KOPT-K1 (cell line): ENCODE measurements around the gene F12.

Source experiments
- H3K27ac ChIP-seq: fragments of 200-600 bp; sonication (generic); 2 replicates; pipeline ENCODE4 v1.5.1; 2016; ENCODE audit warnings: antibody characterized with exemption, mild to moderate bottlenecking, low read depth, low read length; ENCODE audit not compliant: poor library complexity, severe bottlenecking
- H3K36me3 ChIP-seq: fragments of 200-600 bp; sonication (generic); 2 replicates; pipeline ENCODE4 v1.5.1; 2017; ENCODE audit warnings: antibody characterized with exemption, mild to moderate bottlenecking, low read length, moderate library complexity; ENCODE audit not compliant: insufficient read depth
- H3K9me3 ChIP-seq: fragments of 200-600 bp; sonication (generic); 2 replicates; pipeline ENCODE4 v1.5.1; 2017; ENCODE audit warnings: antibody characterized with exemption, low read length, mild to moderate bottlenecking; ENCODE audit not compliant: insufficient read depth, poor library complexity, severe bottlenecking

F12 gene

DNA sequence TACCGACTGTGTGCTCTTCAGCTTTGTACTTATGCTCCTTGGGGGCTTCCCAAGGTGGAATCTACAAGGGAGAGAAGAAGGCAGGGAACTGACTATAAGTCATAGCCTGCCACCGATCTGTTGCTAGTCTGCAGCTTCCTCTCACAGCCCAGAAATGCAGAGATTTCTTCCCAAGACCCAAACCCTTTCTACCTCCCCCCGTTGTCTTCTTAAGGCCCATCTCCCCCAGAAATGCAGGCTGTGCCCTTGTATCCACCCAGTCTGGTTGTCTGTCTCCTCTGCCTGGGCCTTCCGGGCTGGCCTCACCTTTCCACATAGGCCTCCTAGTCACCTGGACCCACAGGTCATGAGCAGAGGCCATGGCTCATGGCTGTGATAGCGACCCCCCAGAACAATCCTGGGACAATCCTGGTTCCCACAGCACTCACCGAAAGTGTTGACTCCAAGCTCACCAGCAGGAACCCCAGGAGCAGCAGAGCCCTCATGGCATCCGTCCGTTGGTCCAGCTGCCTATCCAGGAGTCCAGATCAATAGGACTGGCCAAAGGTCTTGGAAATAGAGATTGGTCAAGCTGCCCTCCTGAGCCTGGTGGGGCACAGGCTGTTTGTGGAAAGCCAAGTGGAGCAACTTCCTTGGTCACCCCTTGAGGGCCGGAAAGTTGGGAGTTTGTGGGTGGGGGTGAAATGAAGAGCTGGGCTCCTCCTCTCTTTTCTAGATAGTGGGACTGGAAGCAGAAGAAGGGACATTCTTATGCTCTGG is at the start of gene F12:
Gene F12 (minus strand): TSS at position 522 of the 759 bp plus-strand sequence. CDS start 37 bp downstream, at position 485.
- no peaks in the 10 kb centered on the region for H3K9me3 ChIP-seq
- H3K27ac ChIP-seq: no peak within 1 kb of the TSS

DNA sequence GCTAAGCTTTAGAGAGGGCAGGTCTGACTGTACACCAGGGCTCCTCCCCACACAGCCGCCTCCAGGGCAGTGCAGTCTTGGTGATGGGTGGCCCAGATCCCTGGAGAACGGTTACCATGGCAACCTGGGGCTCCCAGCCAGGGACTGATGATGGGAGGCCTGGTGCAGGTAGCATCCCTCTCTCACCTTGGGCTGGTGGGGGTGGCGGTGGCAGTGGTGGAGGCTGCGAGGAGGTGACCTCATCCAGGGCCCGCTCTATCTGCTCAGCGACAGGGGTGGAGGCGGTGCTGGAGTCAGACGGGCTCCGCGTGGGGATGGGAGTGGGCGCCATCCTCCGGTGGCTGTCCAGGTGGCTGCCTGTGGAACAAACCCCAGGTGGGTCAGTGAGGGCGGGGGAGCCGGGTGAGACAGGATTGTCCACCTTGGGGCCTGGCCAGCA is 49.6 kb upstream of the F12 start:
- no peaks in the 10 kb centered on the region for H3K9me3 ChIP-seq
- no peak overlapping the region for H3K27ac ChIP-seq
- peaks cover 42% of the 10 kb centered on the region for H3K36me3 ChIP-seq

More for the DNA sequence above, at the start of gene F12:
- H3K36me3 ChIP-seq: no peaks in the 10 kb centered on the region

DNA sequence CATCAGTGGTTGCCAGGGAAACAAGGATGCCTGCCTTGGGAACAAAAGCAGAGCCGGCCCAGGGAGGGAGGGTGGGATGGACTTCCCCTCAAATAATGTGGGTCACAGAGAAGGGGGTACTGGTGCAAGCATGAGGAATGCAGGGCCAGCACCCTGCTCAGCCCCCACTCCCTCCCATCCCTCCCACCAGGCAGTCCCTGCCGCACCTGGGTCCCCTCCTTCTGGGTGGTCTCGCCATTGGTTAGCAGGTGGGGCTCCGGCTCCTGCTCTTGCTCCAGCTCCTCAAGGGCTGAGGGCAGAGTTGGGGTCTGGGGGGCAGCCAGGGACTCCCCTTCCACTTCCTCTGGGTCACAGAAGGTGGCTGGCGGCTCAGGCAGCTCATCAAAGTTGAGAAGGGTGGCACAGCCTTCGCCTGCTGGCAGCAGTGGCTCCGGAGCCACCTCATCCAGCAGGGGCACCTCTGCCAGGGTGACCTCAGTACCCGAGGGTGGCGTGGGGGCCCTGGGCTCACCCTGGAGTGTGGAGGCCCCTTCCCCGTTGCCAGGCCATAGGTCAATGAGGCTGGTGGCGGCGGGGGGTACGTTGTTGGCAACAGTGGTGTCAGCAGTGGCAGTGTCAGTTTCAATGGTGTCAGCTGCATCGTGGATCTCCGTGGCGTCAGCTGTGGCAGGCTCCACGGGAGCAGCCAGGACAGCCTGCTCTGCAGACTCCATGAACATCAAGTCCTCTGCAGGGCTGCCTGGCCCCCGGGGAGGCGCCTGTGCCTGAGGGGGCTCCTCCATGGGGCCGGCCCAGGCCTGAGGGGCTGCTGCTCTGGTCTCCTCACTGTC is 48.7 kb upstream of the F12 start:
- no peaks in the 10 kb centered on the region for H3K9me3 ChIP-seq
- H3K36me3 ChIP-seq: peaks cover 37% of the 10 kb centered on the region
- H3K27ac ChIP-seq: no peak overlapping the region

DNA sequence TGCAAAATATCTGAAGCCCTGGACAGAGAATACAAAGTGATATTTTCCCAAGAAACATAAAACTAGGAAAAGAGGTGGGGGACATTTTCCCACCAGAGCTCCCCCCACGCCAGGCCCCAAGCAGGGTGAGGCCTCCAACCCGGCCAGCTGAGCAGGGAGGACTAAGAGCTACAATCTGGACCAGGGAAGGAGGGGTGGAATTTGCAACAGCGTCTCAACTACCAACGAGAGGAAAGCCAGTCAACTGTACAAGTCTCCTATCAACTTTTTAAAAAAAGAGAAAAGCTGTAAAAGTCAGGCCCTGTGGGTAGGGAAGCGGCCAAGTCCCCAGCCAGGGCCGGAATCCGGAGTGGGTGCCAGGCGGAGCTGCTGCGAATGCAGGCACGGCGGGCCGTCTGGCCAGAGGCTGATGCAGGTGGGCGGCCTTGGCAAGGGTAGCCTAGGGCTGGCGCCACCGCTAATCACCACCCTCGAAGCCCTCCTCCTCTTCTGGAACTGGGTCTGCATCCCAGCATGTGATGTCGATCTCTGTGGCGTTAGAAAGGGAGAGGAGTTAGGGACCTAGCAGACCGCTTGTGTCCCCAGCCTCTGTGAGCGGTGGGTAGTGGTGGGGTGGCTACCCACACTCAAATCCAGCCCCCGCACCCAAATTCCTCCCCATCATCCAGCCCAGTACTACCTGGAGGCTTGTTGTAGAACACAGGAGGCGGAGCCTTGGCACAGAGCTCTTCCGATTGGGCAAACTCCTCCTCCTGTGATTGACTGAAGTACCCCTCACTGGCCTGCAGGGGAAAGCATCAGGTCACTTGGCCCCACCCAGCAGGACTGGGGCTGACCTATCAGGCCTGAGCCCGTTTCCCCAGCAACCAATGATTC is 47.9 kb upstream of the F12 start:
- Histone ChIP-seq H3K36me3 (peaks cover 36% of the 10 kb centered on the region), H3K9me3 (no peaks in the 10 kb centered on the region), H3K27ac (no peak overlapping the region)

DNA sequence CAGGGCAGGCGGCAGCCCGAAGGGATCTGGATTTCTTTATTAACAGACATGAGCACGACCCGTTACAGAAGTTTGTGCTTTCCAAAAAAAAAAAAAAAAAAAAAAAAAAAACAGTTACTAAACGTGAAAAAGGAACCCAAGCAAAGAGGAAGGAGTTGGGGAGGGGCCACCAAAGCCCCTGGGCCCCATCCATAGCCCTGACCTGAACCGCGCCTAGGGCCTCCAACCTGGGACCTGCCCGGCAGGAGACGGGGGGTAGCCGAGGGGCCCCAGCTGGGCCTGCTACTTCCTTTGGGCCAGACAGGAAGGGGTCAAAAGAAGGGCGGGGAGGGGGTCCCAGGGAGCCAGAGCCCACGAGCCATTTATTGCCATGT is 47.2 kb upstream of the F12 start:
- Histone ChIP-seq H3K27ac (no peak overlapping the region), H3K9me3 (no peaks in the 10 kb centered on the region), H3K36me3 (peaks cover 36% of the 10 kb centered on the region)

DNA sequence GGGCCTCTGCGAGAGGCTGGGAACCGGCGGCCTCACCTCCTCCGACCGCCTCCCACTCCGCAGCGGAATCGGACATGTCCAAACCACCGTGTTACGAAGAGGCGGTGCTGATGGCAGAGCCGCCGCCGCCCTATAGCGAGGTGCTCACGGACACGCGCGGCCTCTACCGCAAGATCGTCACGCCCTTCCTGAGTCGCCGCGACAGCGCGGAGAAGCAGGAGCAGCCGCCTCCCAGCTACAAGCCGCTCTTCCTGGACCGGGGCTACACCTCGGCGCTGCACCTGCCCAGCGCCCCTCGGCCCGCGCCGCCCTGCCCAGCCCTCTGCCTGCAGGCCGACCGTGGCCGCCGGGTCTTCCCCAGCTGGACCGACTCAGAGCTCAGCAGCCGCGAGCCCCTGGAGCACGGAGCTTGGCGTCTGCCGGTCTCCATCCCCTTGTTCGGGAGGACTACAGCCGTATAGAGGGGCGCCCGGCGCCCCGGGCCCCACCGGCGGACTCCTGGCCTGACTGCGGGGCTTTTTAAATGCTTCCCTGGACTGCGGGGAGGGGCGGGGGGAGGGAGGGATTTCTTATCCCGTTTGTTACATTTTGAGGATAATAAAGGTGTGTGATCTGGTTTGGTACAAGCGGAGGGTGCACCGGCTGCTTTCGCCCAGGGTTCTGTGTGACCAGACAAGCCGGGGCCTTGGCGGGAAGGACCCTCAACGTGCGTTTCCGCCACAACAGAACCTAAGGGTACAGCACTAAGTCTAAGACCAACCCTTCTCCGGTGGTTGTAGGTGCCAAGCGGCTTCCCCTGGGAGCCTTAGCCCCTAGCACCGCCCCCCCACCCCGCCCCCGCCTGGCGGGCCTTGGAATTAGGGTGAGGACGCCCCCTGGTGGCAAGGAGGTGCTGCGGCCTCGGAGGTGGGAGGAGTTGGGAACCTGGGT is 46.6 kb upstream of the F12 start:
- peaks cover 36% of the 10 kb centered on the region for H3K36me3 ChIP-seq
- H3K9me3 ChIP-seq: no peaks in the 10 kb centered on the region
- peak overlapping the region; percentile 60 for H3K27ac ChIP-seq

DNA sequence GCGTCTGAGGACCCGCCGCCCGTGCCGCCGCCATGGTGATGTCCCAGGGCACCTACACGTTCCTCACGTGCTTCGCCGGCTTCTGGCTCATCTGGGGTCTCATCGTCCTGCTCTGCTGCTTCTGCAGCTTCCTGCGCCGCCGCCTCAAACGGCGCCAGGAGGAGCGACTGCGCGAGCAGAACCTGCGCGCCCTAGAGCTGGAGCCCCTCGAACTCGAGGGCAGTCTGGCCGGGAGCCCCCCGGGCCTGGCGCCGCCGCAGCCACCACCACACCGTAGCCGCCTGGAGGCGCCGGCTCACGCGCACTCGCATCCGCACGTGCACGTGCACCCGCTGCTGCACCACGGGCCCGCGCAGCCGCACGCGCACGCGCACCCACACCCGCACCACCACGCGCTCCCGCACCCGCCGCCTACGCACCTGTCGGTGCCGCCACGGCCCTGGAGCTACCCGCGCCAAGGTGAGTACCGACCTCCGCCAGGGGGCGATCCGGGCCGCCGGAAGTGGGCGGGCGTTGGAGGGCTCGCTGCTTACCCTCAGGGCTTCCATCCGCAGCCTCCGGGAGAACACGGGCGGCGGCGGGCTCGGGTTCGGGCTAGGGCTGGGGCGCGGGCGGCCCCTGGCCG is 45.8 kb upstream of the F12 start:
- H3K36me3 ChIP-seq: peaks cover 33% of the 10 kb centered on the region
- no peaks in the 10 kb centered on the region for H3K9me3 ChIP-seq
- peak overlapping the region; percentile 60 for H3K27ac ChIP-seq

DNA sequence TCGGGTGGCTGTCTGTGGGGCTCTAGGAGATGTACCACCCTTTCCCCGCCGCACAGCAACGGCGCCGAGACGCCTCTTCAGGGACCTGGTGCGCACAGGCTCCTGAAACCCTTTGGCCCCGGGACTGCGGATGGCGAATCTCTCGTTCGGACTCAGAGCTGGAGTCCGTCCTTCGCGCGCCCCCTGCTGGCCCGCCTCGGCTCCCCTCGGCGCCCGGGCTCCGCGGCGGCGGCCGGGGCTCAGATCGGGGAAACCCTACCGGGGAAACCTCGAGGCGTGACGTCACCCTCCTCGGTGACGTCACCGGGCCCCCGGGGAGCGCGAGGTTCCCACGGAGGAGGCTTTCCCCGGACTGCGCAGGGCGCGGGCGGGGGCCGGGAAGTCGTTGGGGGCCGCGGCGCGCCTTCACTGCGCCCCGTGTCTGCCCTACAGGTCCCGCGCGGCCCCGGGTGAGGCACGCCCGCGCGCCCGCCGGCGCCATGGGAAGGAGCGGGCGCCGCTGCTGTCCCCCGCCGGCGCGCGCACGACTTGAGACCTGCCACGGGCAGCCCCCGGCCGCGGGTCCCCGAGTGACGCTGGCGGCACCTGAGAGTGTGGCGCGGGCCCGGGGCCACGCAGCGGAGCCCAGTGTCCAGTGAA is 45.2 kb upstream of the F12 start:
- H3K27ac ChIP-seq: peak overlapping the region; percentile 60
- H3K9me3 ChIP-seq: no peaks in the 10 kb centered on the region
- H3K36me3 ChIP-seq: peaks cover 26% of the 10 kb centered on the region

DNA sequence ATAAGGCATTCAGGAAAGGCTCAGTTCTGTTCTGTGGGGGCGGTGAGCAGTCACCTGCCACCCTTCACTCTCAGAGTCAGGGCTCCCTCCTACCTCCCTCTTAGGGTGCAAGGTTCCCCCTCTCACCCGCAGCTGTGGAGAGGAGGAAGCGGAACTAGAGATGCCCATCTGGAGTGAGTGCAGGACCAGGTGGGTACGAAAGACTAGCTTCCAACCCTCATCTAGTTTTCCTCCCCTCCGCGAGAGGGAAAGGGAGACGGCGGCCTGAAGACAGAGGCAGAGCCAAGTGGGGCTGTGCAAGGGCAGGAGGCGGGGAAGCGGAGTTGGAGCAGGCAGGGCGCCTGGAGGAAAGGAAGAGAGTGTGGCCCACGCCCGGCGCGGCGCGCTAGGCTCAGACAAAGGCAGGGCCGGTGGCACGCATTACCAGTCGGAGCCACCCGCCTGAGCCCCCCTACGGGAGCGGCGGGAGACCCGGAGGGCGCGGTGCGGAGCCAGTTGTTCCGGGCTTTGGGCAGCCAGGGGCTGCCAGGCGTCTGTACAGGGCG is 44.6 kb upstream of the F12 start:
- Histone ChIP-seq H3K27ac (no peak overlapping the region), H3K9me3 (no peaks in the 10 kb centered on the region), H3K36me3 (peaks cover 21% of the 10 kb centered on the region)

DNA sequence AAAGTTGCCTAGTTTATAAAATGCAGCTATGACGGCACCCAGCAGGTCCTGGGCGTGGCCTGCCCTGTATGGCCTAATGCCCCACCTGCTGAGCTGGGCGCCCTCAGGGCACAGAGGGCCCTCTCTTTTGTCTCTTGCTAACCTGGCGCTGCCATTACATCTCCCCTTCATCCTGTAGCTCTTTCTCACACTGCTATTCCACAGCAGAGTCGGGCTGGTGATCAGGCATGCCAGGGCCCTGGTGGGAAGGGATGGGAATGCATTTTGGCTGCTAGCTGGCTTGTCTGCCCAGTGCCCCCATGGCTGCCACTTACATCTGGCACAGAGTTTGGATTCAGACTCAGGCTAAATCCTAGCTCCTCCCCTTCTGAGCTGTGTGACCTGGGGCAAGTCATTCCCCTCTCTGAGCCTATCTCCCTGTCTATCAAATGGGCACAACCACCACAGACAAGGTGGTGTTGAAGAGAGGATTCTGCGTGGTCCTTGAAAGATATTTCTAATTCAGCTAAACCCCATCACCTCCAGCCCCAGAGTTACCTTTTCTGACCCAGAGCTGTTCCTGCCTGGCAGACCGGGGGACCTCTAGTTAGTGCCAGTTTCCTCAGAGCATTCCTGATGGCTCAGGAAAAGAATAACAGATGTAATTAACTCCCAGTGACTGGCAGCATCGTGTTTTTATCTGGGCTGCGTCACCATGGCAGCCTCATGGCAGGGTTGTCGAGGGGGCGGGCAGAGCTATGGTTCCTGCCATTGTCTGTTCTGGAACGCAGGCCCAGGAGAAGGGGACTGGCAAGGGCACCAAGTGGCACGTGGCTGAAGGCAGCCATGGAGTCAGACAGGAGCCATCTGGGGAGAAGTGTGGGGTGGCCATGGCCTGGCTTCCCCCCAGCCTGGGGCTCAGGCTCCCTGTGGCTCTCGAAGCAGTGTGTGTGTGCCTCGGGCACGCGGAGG is 43.6 kb upstream of the F12 start:
- H3K9me3 ChIP-seq: no peaks in the 10 kb centered on the region
- peaks cover 11% of the 10 kb centered on the region for H3K36me3 ChIP-seq
- H3K27ac ChIP-seq: no peak overlapping the region

DNA sequence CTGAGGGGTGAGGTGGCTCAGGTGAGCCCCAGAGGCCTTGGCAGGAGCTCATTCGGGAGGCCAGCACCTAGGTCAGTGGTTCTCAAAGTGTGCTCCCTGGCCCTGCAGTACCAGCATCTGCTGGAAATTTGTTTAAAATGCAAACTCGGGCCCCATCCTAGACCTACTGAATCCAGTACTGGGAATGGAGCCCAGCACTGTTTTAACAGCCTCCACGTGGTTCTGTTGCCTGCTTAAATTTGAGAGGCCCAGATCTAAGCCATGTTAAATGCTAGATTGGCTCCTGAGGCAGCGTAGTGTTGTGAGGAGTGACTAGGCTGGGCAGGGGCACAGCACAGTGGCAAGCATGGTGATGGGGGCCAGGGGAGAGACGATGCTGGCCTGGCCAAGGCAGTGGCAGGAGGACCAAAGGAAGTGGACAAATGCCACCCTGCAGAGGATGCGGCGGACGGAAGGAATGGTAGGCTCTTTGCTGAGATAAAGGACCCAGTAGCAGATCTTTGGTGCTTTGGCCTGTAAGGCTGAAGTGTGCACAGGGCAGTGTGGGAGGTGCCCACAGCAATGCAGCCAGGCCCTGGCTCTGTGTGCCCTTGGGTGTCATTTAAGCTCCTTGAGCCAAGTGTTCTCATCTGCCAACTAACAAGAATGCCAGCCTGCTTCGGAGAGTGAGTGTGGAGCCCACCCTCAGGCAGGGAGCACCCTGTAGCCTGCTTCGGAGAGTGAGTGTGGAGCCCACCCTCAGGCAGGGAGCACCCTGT is 41.5 kb upstream of the F12 start:
- Histone ChIP-seq H3K27ac (no peak overlapping the region), H3K9me3 (no peaks in the 10 kb centered on the region), H3K36me3 (no peaks in the 10 kb centered on the region)
